Cardiac muscle cell (in vitro differentiated cells and primary cell): ENCODE data around the gene SPAG6. TPM values are rescaled to one million over a fixed set of nuclear protein-coding genes. Genes with fewer than 3 reads are reported as not detected.
A peak's percentile ranks its signal among the peaks of the same experiment; 100 is the strongest.

ENCODE experiments used
- DNase-seq, 2 donors: peaks; one replicate each; pipeline versions ENCODE4 v3.0.0 to v3.0.0-alpha.2; 2010 to 2017; ENCODE audit warnings: low read depth in 1 of 2, low spot score in 1 of 2
- H3K27ac ChIP-seq: fragments of 200-600 bp; sonication (generic); 2 replicates; pipeline ENCODE4 v1.5.1; 2016
- H3K27me3 ChIP-seq: fragments of 200-600 bp; sonication (generic); 2 replicates; pipeline ENCODE4 v1.6.0; 2016; ENCODE audit warnings: control low read depth
- H3K36me3 ChIP-seq: fragments of 200-600 bp; sonication (generic); 2 replicates; pipeline ENCODE4 v1.5.1; 2016; ENCODE audit warnings: control low read depth
- H3K4me1 ChIP-seq: fragments of 200-600 bp; sonication (generic); 2 replicates; pipeline ENCODE4 v1.8.1; 2017; ENCODE audit warnings: low read depth, mild to moderate bottlenecking, mixed run types
- H3K4me3 ChIP-seq: fragments of 200-600 bp; sonication (generic); 2 replicates; pipeline ENCODE4 v1.5.1; 2016; ENCODE audit warnings: mild to moderate bottlenecking
- H3K9me3 ChIP-seq: fragments of 200-600 bp; sonication (generic); 2 replicates; pipeline ENCODE4 v1.5.1; 2017; ENCODE audit warnings: low read depth, mild to moderate bottlenecking, control low read depth
- polyA plus RNA-seq: library from polyadenylated mRNA; unstranded; fragments of >200 nt; fragmentation: Nextera tagmentation; extraction: Ambion mirVana; gene quantifications from 2 replicates; pipeline ENCODE4 v1.2.1, GENCODE V29; 2016
- total RNA-seq: library from RNA; depleted of rRNA; stranded (reverse); fragments of >200 nt; gene quantifications from 2 replicates; pipeline ENCODE4 v1.2.3, GENCODE V29; 2016
- TF ChIP-seq, protein P1 (sequence below): IDR thresholded peaks from 2 replicates; pipeline ENCODE4 v1.5.1; 2012; ENCODE audit warnings: low read depth, mild to moderate bottlenecking, low read length

SPAG6 gene
- total and polyA plus RNA-seq, 2 experiments from 2014 or later, result not detected

- Histone ChIP-seq H3K27me3 (no peaks in the 10 kb centered on the region), H3K9me3 (no peaks in the 10 kb centered on the region), H3K36me3 (no peaks in the 10 kb centered on the region), H3K4me1 (no peaks in the 10 kb centered on the region), H3K27ac (no peak overlapping the region), H3K4me3 (no peak overlapping the region)
- DNase-seq, result no peak
- TF ChIP-seq, protein P1, sequence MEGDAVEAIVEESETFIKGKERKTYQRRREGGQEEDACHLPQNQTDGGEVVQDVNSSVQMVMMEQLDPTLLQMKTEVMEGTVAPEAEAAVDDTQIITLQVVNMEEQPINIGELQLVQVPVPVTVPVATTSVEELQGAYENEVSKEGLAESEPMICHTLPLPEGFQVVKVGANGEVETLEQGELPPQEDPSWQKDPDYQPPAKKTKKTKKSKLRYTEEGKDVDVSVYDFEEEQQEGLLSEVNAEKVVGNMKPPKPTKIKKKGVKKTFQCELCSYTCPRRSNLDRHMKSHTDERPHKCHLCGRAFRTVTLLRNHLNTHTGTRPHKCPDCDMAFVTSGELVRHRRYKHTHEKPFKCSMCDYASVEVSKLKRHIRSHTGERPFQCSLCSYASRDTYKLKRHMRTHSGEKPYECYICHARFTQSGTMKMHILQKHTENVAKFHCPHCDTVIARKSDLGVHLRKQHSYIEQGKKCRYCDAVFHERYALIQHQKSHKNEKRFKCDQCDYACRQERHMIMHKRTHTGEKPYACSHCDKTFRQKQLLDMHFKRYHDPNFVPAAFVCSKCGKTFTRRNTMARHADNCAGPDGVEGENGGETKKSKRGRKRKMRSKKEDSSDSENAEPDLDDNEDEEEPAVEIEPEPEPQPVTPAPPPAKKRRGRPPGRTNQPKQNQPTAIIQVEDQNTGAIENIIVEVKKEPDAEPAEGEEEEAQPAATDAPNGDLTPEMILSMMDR, result no peak
Observed at GRCh38 chr10:22410846-22411245, 65.5 kb downstream of the SPAG6 start.

GRCh38 chr10:22414146-22414545, 68.8 kb downstream of the SPAG6 start:
- peak in 1 of 2 donors; percentile 59 for DNase-seq
- TF ChIP-seq, protein P1, result no peak
- Histone ChIP-seq H3K4me3 (no peak overlapping the region), H3K27ac (no peak overlapping the region), H3K36me3 (no peaks in the 10 kb centered on the region), H3K27me3 (no peaks in the 10 kb centered on the region), H3K9me3 (no peaks in the 10 kb centered on the region), H3K4me1 (no peaks in the 10 kb centered on the region)

- TF ChIP-seq, protein P1, result no peak
- H3K4me3 ChIP-seq, result no peak overlapping the region
Observed at GRCh38 chr10:22415072-22415471, 69.8 kb downstream of the SPAG6 start.

DNA sequence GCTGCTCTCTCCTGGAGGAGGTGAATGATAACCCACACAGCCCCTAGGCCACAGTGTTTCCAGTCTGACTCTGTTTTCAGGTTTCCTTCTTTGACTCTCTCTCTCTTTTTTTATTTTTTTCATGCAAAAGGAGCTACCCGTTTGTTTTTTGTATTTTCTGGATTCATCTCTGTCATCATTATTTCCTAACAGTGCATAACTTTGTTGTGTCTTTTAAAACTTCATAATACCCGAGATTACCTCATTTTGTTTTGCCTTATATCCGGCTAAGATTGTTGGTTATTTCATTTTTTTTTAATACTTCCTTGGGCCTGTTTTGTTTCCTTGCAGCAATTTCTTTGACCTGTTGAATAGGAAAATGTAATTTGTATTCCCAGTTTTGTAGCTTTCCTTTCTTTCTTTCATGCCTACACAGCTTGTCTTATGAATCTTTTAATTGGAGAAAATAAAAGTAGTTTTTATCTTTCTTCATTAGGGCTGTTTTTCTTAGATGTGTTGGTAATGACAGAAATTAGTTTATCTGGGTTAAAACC, 72.5 kb downstream of the SPAG6 start:
- no peak overlapping the region for H3K4me3 ChIP-seq
- no peaks in the 10 kb centered on the region for H3K36me3 ChIP-seq
- no peak for DNase-seq
- H3K27ac ChIP-seq, result no peak overlapping the region
- no peaks in the 10 kb centered on the region for H3K9me3 ChIP-seq
- H3K4me1 ChIP-seq, result no peaks in the 10 kb centered on the region
- TF ChIP-seq, protein P1, result no peak
- no peaks in the 10 kb centered on the region for H3K27me3 ChIP-seq

More at GRCh38 chr10:22415072-22415471, 69.8 kb downstream of the SPAG6 start:
- no peak overlapping the region for H3K27ac ChIP-seq
- no peaks in the 10 kb centered on the region for H3K9me3 ChIP-seq
- no peaks in the 10 kb centered on the region for H3K36me3 ChIP-seq
- no peaks in the 10 kb centered on the region for H3K4me1 ChIP-seq
- H3K27me3 ChIP-seq, result no peaks in the 10 kb centered on the region
- no peak for DNase-seq

DNA sequence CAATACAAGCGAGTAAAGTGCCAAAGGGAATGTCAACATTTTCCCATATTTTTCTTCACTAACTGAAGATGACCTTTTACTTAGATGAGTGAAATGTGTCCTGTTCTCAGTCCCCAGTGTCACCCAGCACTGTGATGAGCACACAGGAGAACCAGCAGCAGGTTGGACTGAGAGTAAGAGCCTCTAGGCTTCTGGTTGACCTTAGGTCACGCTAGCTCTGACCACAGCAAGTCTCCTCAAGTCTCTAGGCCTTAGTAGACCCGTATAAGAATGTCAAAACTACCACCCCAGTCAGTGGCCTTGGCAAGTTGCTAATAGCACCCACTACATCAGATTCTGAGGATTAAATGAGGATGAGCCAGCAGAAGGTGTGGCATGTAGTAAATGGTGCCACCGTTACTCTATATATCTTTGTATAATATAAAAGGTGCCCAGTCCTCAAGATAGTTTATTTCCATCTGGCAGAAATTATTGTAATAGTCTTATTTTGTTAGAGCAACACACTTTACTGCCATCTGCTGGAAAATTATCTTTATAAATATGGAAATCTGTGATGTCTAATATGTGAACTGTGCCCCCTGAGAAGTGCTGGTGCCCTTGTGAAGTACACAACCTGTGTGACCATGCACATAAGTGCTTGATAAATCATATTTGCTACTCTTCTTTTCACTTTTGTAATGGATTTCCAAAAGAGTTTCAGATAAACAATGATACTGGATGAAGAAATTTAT, 75.7 kb downstream of the SPAG6 start:
- no peaks in the 10 kb centered on the region for H3K27me3 ChIP-seq
- H3K27ac ChIP-seq, result no peak overlapping the region
- DNase-seq, result peak in 1 of 2 donors; percentile 53
- H3K4me1 ChIP-seq, result no peaks in the 10 kb centered on the region
- H3K36me3 ChIP-seq, result no peaks in the 10 kb centered on the region
- no peaks in the 10 kb centered on the region for H3K9me3 ChIP-seq
- no peak overlapping the region for H3K4me3 ChIP-seq
- TF ChIP-seq, protein P1, result peak; percentile 25
